IMR-90 (cell line): ENCODE results near the gene CHCHD4. TPM values are rescaled to one million over a fixed set of nuclear protein-coding genes. Genes with fewer than 3 reads are reported as not detected.

ENCODE experiments used
- MAZ ChIP-seq: IDR thresholded peaks from 2 replicates; pipeline ENCODE4 v1.6.1; 2012; ENCODE audit warnings: low read depth, mild to moderate bottlenecking, low read length, improper control_type of control experiment, moderate library complexity, borderline replicate concordance
- polyA plus RNA-seq, 3 experiments: library from polyadenylated mRNA; depleted of rRNA; stranded (reverse); fragments of >200 nt; gene quantifications; 2 replicates each; pipeline ENCODE4 v1.2.3, GENCODE V29; 2012; ENCODE audit warnings: low replicate concordance in 1 of 3
- total RNA-seq: library from RNA; depleted of rRNA; stranded (reverse); fragments of >200 nt; gene quantifications from 2 replicates; pipeline ENCODE4 v1.2.3, GENCODE V29; 2012
- TF ChIP-seq, protein P1 (sequence below): fragments of 150-350 bp; IDR thresholded peaks from 2 replicates; pipeline ENCODE4 v1.6.1; 2016; ENCODE audit warnings: low read depth, mild to moderate bottlenecking, low read length, moderate library complexity, borderline replicate concordance

CHCHD4 gene
- total and polyA plus RNA-seq, 2 of the 4 experiments (the other 2 are of a cell fraction): 9.0 to 9.8 TPM

GRCh38 chr3:14146381-14147065 lies 21.9 kb upstream of the CHCHD4 start (continued):
- TF ChIP-seq, protein P1, sequence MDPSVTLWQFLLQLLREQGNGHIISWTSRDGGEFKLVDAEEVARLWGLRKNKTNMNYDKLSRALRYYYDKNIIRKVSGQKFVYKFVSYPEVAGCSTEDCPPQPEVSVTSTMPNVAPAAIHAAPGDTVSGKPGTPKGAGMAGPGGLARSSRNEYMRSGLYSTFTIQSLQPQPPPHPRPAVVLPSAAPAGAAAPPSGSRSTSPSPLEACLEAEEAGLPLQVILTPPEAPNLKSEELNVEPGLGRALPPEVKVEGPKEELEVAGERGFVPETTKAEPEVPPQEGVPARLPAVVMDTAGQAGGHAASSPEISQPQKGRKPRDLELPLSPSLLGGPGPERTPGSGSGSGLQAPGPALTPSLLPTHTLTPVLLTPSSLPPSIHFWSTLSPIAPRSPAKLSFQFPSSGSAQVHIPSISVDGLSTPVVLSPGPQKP: no peak
- no peak for TF ChIP-seq MAZ
